ENCODE data around the gene FYB1. TPM values are rescaled to one million over a fixed set of nuclear protein-coding genes. Genes with fewer than 3 reads are reported as not detected.

The FYB1 gene
- total RNA-seq, 1 experiment from 2014 or later, result 0.42 TPM

DNA sequence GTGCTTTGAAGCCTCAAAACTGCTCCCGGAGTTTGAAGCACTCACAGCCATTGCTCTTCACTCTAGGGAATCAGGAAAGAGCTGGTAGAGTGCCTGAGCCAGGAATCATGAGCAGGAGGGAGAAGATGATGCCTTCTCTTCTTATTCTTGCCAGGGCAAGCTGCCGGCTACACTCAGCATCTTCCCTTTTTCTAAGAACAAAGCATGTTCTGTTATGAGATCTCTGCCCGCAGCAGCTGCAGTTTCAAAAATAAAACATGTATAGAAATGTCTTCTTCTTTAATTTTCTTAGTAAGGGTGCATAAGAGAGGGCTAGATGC lies 87.3 kb downstream of the FYB1 start:
- H3K9me3 ChIP-seq (ENCODE audit: control insufficient read depth in 1 of 2, insufficient read depth in 1 of 2, low read depth in 1 of 2, low read length in 2 of 2), result no peaks in the 10 kb centered on the region
- POLR2A ChIA-PET, result no interaction called here
- H3K4me1 ChIP-seq (ENCODE audit: control insufficient read depth in 1 of 2, insufficient read depth in 2 of 2, low read length in 2 of 2), result no peaks in the 10 kb centered on the region
- RAD21 ChIA-PET (ENCODE audit: low non-redundant PET in 1 of 2, low total read pairs in 2 of 2, uncharacterized antibody in 2 of 2, unreplicated experiment in 2 of 2), result no interaction called here
- no peaks in the 10 kb centered on the region for H4K20me1 ChIP-seq (ENCODE audit: insufficient read depth)
- intact Hi-C loops (cut with micrococcal nuclease), result no loop called here
- no TSS peak for BruUV-seq (replicated peaks)
- no peaks in the 10 kb centered on the region for H3K36me3 ChIP-seq (ENCODE audit: control insufficient read depth in 1 of 2, insufficient read depth in 2 of 2, low read length in 2 of 2)
- no peak overlapping the region for H3K4me3 ChIP-seq (replicated peaks in 1 of 2; ENCODE audit: low read depth in 1 of 2, low read length in 2 of 2)
- no peak for ATAC-seq
- H3K9ac ChIP-seq (ENCODE audit: low read length), result no peak overlapping the region
- no peaks in the 10 kb centered on the region for H3K9me2 ChIP-seq (ENCODE audit: insufficient read depth)
- no peak overlapping the region for H2AFZ ChIP-seq (ENCODE audit: low read depth, low read length, poor library complexity, severe bottlenecking)
- H3K4me2 ChIP-seq (ENCODE audit: low read length), result no peak overlapping the region
- H3K79me2 ChIP-seq (ENCODE audit: insufficient read depth, low read length), result no peaks in the 10 kb centered on the region
- H3K27me3 ChIP-seq (ENCODE audit: insufficient read depth, low read length), result no peaks in the 10 kb centered on the region
- no peak for DNase-seq (ENCODE audit: low read depth, low spot score)
- H3K27ac ChIP-seq (ENCODE audit: low read depth, low read length), result no peak overlapping the region
- CTCF ChIA-PET, result no interaction called here
- TF ChIP-seq CEBPB (IDR thresholded peaks at IDR 0.05; ENCODE audit: low read depth), result no peak
- no peak for TF ChIP-seq ATF3 (IDR thresholded peaks at IDR 0.05)
- no peak for TF ChIP-seq SRF (IDR thresholded peaks at IDR 0.05; ENCODE audit: low read depth)
- TF ChIP-seq SP1 (IDR thresholded peaks at IDR 0.05; ENCODE audit: low read depth), result no peak
- TF ChIP-seq POLR2AphosphoS5 (IDR thresholded peaks at IDR 0.05; ENCODE audit: low read depth, low read length), result no peak
- no peak for TF ChIP-seq CTCF (IDR thresholded peaks at IDR 0.05 in 2 of 3, conservative IDR thresholded peaks at IDR 0.05 in 1 of 3; ENCODE audit: borderline replicate concordance in 1 of 3, insufficient read depth in 1 of 3, low read depth in 2 of 3, low read length in 2 of 3)

GRCh38 chr5:39131210-39132127 lies 87.9 kb downstream of the FYB1 start:
- no peaks in the 10 kb centered on the region for H3K27me3 ChIP-seq (ENCODE audit: insufficient read depth, low read length)
- RAD21 ChIA-PET (ENCODE audit: low non-redundant PET in 1 of 2, low total read pairs in 2 of 2, uncharacterized antibody in 2 of 2, unreplicated experiment in 2 of 2), result no interaction called here
- peak overlapping the region; percentile 55 for H2AFZ ChIP-seq (ENCODE audit: low read depth, low read length, poor library complexity, severe bottlenecking)
- no peak overlapping the region for H3K4me3 ChIP-seq (replicated peaks in 1 of 2; ENCODE audit: low read depth in 1 of 2, low read length in 2 of 2)
- no peak overlapping the region for H3K4me2 ChIP-seq (ENCODE audit: low read length)
- ATAC-seq (no peak), DNase-seq (ENCODE audit: low read depth, low spot score) (no peak)
- H3K36me3 ChIP-seq (ENCODE audit: control insufficient read depth in 1 of 2, insufficient read depth in 2 of 2, low read length in 2 of 2), result no peaks in the 10 kb centered on the region
- BruUV-seq (replicated peaks), result no TSS peak
- no peak overlapping the region for H3K9ac ChIP-seq (ENCODE audit: low read length)
- CTCF ChIA-PET, result no interaction called here
- intact Hi-C loops (cut with micrococcal nuclease), result no loop called here
- no peaks in the 10 kb centered on the region for H3K9me2 ChIP-seq (ENCODE audit: insufficient read depth)
- H4K20me1 ChIP-seq (ENCODE audit: insufficient read depth), result no peaks in the 10 kb centered on the region
- TF ChIP-seq ZNF274 (IDR thresholded peaks at IDR 0.05; ENCODE audit: low read depth, low read length) (no peak), CEBPB (IDR thresholded peaks at IDR 0.05; ENCODE audit: low read depth) (no peak), EZH2phosphoT487 (IDR thresholded peaks at IDR 0.05; ENCODE audit: borderline replicate concordance) (no peak), JUND (IDR thresholded peaks at IDR 0.05) (no peak), RAD21 (IDR thresholded peaks at IDR 0.05; ENCODE audit: low read depth) (no peak), EZH2 (IDR thresholded peaks at IDR 0.05) (no peak), POLR2A (IDR thresholded peaks at IDR 0.05; ENCODE audit: borderline replicate concordance, extremely low read depth, insufficient read depth, insufficient read length) (no peak), TCF7L2 (IDR thresholded peaks at IDR 0.05; ENCODE audit: borderline replicate concordance, extremely low read depth, insufficient read depth, insufficient read length) (no peak)
- TF ChIP-seq, protein P1, sequence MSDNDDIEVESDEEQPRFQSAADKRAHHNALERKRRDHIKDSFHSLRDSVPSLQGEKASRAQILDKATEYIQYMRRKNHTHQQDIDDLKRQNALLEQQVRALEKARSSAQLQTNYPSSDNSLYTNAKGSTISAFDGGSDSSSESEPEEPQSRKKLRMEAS (IDR thresholded peaks at IDR 0.05), result no peak
- TF ChIP-seq, protein P2, sequence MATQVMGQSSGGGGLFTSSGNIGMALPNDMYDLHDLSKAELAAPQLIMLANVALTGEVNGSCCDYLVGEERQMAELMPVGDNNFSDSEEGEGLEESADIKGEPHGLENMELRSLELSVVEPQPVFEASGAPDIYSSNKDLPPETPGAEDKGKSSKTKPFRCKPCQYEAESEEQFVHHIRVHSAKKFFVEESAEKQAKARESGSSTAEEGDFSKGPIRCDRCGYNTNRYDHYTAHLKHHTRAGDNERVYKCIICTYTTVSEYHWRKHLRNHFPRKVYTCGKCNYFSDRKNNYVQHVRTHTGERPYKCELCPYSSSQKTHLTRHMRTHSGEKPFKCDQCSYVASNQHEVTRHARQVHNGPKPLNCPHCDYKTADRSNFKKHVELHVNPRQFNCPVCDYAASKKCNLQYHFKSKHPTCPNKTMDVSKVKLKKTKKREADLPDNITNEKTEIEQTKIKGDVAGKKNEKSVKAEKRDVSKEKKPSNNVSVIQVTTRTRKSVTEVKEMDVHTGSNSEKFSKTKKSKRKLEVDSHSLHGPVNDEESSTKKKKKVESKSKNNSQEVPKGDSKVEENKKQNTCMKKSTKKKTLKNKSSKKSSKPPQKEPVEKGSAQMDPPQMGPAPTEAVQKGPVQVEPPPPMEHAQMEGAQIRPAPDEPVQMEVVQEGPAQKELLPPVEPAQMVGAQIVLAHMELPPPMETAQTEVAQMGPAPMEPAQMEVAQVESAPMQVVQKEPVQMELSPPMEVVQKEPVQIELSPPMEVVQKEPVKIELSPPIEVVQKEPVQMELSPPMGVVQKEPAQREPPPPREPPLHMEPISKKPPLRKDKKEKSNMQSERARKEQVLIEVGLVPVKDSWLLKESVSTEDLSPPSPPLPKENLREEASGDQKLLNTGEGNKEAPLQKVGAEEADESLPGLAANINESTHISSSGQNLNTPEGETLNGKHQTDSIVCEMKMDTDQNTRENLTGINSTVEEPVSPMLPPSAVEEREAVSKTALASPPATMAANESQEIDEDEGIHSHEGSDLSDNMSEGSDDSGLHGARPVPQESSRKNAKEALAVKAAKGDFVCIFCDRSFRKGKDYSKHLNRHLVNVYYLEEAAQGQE (IDR thresholded peaks at IDR 0.05; ENCODE audit: low read depth), result no peak
- no peaks in the 10 kb centered on the region for H3K9me3 ChIP-seq (ENCODE audit: control insufficient read depth in 1 of 2, insufficient read depth in 1 of 2, low read depth in 1 of 2, low read length in 2 of 2)
- H3K27ac ChIP-seq (ENCODE audit: low read depth, low read length), result no peak overlapping the region
- POLR2A ChIA-PET, result no interaction called here
- H3K4me1 ChIP-seq (ENCODE audit: control insufficient read depth in 1 of 2, insufficient read depth in 2 of 2, low read length in 2 of 2), result no peaks in the 10 kb centered on the region
- H3K79me2 ChIP-seq (ENCODE audit: insufficient read depth, low read length), result no peaks in the 10 kb centered on the region

All from HCT116 (cell line).